ENCODE measurements around the gene CD276.
"Not testable (repeated sequence)": the region's sequence is repeated elsewhere in the genome, so short reads cannot be mapped to it uniquely, and the experiment has no call there.

CD276 gene

DNA sequence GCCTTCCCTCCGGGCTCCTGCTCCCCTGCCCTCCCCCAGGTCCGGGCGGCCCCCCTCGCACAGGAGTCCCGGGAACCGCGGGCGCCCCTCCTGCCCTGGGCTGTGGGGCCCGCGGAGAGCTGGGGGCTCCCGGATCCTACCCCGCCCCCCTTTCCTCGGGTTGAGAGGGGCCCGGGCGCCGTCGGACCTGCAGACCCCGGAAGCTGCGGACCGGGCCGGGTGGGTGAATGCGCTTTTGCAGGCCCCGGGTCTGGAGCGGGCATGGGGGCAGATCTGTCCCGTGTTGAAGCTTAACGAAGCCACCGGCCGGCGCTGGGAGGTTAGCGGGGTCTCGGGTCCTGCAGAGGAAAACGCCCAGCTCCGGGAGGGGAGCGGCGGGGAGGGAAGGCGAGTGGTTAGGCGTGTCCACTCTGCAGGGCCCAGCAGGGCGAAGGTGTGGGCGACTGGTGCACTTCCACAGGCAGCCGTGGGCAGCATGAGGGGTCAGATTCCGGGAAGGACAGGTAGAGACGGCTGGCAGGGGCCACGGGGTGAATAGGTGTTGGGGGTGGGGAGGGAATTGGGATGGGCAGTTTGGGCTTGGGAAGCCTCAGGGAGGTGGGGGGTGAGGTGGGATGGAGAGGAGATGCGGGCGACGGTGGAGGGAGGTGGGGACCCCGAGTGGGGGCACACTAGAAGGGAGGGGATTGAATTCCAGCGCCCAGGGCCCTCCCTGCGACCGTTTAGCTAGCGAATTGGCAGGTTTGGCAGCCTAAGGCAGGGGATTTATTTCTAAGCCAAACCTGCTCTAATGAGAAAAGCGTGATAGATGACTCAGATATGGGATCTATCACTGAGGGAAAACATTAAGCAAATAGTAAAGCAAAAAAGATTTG is 635 bp downstream of the CD276 start:
- DNase-seq (ENCODE audit: low spot score), result no peak

DNA sequence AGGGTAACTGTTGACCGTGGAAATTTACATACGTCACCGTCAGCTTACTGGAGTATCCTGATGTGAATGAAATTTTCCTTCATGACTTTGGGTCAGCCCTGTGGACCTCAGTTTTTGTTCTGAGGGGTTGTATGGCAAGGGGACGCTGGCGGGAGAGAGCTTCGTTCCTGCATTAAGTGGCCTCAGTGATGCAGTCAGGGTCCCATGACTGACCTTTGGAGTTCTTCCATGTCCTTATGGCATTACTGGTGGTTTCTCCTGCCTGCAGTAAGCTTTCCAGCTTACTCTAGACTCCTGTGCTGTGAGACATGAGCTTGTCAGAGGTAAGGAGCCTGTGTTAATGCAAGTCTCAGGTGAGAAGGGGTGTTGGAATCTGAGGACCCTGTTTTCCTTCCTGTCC is 1.8 kb downstream of the CD276 start:
- no peak for DNase-seq (ENCODE audit: low spot score)

GRCh38 chr15:73686781-73687256 is 2.6 kb downstream of the CD276 start:
- DNase-seq (ENCODE audit: low spot score), result no peak

- no peak for DNase-seq (ENCODE audit: low spot score)
Measured at GRCh38 chr15:73687351-73687750, 3.2 kb downstream of the CD276 start.

GRCh38 chr15:73688455-73688854 is 4.3 kb downstream of the CD276 start:
- DNase-seq (ENCODE audit: low spot score), result no peak

DNA sequence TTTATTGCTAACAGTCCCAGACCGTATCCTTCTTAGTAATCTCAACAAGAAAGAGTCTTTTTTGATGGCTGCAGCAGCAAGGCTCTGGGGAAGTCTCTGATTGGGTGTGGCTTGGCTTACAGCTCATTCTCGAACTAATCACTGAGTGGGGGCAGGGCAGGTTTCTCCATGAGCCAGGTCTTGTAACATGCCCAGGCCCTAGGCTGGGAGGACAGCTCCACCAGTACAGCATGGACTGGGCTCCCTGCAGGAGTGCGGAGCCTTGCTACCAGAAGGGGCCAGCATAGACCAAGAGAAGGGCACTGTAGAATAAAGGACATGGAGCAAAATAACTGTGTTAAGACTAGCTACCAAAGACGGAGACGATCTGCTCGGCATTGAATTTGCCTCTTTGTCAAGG is 7.2 kb downstream of the CD276 start:
- DNase-seq (ENCODE audit: low spot score), result peak; percentile 31

DNA sequence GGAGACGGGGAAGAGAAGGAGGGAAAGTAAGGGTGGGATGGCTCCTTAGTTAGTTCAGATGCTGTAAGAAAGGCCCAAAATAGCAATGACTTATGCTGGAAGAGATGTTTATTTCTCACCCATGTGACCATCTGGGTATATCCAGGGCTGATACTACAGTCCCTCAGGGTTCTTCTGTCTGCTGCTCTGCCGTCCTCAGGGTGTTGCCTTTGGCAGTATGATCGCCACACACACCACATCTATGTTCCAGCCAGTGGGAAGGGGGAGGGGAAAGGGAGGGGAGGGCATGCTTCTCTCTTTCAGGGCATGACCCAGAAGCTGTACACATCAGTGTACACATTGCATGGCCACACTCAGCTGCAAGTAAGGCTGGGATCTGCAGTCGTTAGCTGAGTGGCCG is 10.2 kb downstream of the CD276 start:
- DNase-seq (ENCODE audit: low spot score), result no peak

GRCh38 chr15:73695773-73696640 is 11.8 kb downstream of the CD276 start:
- DNase-seq (ENCODE audit: low spot score), result no peak

DNA sequence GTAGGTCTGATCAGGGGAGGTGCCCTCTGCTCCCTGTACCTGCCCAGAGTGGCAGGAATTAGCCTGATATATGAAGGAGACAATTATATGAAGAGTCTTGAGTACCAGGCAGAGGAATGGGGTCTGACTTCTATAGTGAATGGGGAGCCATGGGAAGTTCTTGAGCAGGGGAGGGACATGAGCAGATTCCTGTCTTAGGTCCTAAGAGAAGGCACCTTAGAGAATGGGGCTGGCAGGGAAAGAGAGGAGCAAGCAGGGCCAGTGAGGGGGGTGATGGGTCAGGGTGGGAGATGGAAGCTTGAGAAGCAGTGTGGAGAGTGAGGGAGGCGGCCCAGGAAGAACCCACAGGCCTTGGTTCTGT is 12.4 kb downstream of the CD276 start:
- DNase-seq (ENCODE audit: low spot score), result no peak

DNA sequence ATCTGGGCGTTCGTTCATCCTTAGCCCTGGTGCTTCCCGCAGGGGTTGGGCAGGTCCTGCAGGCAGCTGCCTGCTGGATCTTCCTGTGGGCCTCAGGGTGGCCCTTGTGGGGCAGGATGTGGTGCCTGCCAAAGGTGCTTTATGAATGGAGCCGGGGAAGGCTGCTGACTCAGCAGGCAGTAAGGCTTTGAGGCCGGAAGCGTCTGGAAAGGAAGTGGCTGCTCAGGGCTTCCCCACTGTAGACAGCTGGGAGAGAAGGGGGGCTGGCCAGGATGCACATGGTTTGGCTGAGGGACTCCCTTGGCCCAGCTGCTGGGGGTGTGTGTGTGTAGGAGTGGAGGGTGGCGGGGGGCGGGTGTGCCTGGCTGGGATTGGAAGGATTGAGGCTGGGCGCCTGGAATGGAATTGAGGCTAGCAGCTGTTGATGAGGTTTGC is 12.9 kb downstream of the CD276 start:
- peak; percentile 86 for DNase-seq (ENCODE audit: low spot score)

DNA sequence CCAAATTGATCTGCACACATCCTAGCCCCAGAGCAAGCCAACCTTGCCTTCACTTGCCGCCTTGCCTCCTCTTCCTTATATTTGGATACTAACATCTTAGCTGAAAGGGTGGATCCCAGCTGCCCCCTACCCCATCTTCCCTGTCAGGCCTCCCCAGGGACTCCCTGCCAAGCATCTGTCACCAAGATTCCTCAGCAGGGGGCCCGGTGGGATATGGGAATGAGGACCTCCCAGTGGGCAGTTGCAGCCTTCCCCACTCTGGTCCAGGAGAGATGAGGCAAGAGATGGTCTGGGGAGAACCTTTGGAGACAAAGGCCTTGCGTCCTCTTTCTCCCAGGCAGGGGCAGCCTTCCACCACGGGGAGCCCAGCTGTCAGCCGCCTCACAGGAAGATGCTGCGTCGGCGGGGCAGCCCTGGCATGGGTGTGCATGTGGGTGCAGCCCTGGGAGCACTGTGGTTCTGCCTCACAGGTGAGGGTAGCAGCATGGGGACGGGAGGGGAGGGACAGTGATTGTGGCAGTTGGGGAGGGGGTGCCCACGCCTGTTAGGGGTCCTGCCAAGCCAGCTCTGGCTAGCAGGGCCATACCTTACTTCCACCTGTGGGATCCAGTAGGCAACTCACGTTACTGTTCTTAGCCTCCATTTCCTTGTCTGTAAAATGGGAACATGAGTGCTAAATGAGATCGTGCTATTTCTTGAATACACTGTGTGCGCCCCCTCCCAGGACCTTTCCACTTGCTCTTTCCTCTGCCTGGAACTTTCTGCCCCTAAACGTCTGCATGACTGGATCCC is 15.3 kb downstream of the CD276 start:
- DNase-seq (ENCODE audit: low spot score), result no peak

GRCh38 chr15:73700041-73700842 is 16.1 kb downstream of the CD276 start:
- peak; percentile 94 for DNase-seq (ENCODE audit: low spot score)

DNA sequence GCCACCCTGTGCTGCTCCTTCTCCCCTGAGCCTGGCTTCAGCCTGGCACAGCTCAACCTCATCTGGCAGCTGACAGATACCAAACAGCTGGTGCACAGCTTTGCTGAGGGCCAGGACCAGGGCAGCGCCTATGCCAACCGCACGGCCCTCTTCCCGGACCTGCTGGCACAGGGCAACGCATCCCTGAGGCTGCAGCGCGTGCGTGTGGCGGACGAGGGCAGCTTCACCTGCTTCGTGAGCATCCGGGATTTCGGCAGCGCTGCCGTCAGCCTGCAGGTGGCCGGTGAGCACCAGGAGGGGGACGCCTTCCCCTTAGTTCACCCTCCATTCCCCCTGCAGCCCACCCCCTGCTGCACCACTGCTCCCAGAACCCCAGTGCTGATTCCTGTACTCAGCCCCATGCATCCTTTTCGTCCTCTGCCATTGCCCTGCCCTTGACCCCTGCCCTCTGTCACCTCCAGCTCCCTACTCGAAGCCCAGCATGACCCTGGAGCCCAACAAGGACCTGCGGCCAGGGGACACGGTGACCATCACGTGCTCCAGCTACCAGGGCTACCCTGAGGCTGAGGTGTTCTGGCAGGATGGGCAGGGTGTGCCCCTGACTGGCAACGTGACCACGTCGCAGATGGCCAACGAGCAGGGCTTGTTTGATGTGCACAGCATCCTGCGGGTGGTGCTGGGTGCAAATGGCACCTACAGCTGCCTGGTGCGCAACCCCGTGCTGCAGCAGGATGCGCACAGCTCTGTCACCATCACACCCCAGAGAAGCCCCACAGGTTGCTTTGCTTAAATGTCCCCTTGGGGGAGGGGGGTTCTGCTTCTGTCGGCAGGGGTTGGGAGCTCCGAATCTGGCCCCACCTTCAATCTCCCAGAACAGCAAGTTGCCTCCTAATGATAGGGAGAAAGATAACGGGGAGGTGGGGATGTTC is 18.4 kb downstream of the CD276 start:
- DNase-seq (ENCODE audit: low spot score), result not testable (repeated sequence)

DNA sequence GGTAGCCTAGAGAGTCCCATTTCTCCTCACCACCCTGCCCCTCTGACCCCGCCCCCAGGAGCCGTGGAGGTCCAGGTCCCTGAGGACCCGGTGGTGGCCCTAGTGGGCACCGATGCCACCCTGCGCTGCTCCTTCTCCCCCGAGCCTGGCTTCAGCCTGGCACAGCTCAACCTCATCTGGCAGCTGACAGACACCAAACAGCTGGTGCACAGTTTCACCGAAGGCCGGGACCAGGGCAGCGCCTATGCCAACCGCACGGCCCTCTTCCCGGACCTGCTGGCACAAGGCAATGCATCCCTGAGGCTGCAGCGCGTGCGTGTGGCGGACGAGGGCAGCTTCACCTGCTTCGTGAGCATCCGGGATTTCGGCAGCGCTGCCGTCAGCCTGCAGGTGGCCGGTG is 19.4 kb downstream of the CD276 start:
- not testable (repeated sequence) for DNase-seq (ENCODE audit: low spot score)

DNA sequence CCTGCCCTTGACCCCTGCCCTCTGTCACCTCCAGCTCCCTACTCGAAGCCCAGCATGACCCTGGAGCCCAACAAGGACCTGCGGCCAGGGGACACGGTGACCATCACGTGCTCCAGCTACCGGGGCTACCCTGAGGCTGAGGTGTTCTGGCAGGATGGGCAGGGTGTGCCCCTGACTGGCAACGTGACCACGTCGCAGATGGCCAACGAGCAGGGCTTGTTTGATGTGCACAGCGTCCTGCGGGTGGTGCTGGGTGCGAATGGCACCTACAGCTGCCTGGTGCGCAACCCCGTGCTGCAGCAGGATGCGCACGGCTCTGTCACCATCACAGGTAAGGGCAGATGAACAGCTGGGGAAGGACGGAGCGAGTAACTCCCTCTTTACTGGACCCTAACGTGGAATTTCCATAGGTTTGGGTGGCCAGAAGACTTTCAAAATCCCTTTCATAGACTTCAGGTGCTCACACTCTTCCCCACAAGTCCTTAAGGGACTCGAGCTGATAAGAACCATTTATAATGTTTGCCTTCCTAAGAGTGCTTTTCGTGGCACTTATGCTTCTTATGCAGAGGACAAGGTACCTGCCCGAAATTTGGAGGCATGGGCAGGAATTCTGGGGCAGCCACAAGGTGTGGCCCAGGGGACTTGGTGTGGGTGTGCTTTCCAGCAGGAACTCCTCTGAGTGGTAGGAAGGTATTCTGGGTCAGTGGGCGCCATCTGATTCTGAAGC is 20.1 kb downstream of the CD276 start:
- DNase-seq (ENCODE audit: low spot score), result not testable (repeated sequence)

DNA sequence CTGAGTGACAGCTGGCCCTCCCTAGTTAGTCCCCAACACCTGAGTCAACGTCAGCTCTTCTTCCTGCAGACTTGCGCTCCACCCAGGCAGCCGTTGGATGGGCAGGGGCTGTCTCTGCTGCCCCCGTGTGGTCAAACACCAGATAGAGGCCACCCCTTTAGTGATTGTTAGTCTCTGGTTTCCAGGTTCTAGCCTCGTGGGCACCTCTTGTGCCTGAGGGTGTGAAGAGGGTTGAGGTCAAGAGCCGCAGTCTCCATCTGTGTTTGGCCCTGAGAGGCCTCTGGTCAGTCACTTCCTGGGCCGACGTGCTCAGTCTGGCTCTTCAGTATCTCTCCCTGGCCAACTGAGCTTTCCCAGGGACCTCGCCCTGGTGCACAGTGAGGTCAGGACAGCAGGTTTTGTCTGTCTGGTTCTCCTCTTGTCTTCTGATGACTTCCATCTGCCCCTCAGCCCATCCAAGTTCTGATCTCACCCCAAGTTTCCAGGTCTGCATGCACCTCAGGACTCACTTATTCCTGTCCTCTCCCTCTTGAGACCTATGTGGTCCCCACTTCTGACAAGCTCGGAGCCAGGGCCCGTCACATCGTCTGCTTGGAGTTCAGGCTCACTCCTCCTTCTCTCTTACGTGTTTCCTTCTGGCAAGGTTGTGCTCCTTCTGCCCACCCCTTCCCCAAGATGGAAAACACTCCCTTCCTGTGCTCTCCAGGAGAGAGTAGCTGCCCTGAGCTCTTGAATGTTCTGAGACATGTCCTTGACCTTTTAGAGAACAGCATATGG is 20.9 kb downstream of the CD276 start:
- DNase-seq (ENCODE audit: low spot score), result peak; percentile 64

DNA sequence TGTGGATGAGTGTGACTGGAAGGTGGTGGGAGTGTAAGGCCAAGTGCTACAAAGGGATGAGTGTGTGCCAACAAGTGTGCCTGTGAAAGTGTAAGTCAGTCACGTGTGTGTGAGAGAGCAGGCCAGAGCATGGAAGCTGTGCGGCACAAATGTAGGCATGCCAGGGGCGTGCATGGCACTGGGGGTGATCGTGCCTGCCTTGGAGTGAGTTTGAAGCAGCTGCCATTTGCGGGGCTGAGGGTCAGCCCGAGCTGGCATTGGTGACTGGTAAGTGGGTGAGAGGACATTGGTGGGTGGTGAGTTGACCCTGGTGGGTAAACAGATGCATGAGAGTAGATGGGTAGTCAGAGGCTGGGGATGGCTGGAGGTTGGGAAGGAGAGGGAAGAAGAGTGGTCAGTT is 24.5 kb downstream of the CD276 start:
- DNase-seq (ENCODE audit: low spot score), result no peak

DNA sequence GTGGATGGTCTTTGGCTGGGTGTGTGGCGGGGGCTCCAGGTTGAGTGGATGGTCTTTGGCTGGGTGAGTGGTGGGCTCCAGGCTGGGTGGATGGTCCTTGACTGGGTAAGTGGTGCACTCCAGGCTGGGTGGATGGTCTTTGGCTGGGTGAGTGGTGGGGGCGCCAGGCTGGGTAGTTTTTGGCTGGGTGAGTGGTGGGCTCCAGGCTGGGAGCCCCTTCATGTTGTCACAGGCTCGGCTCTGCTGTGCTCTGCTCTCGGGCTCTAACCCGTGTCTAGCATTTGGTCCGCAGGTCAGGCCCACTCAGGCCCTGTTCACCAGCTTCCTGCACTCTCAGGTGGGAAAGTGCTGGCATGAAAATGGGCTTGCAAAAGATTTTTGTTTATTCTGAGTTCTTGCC is 25.1 kb downstream of the CD276 start:
- no peak for DNase-seq (ENCODE audit: low spot score)

DNA sequence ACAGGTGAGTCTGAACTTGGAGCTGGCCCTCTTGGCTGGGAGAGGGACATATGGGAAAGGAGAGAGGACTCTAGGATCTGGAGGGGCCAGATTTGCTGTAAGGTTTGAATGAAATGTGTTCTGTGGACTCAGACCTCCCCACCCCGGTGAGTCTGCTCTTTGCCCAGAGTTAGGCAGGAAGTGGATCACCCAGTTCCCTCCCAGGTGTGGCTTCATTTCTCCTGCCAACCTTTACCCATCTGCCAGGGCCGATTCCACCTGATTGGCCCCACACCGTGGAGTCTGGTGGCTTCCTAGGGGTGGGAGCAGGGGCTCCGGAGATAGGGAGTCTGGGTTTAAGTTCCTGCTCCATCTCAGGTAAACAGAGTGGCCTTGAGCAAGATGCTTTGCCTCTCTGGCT is 25.5 kb downstream of the CD276 start:
- no peak for DNase-seq (ENCODE audit: low spot score)
